Measurements from ENCODE around the gene SORBS2.

GRCh38 chr4:185835336-185835735 is 23.3 kb upstream of the SORBS2 start:
- TF ChIP-seq EP300 (IDR thresholded peaks at IDR 0.05) (no peak), CTCF (IDR thresholded peaks at IDR 0.05) (no peak), POLR2AphosphoS5 (IDR thresholded peaks at IDR 0.05) (no peak)

Measured in suprapubic skin (tissue), 4 donors.